Mucosa of descending colon (tissue), 3 donors: Measurements from ENCODE around the gene RAB12. TPM values are rescaled to one million over a fixed set of nuclear protein-coding genes. Genes with fewer than 3 reads are reported as not detected.

Source experiments
- ATAC-seq: fragments of 200-7000 bp; cut with Tn5 transposase; one replicate; pipeline ENCODE4 v1.9.1; 2020; ENCODE audit warnings: mild to moderate bottlenecking, moderate library complexity
- DNase-seq, 3 donors: peaks; one replicate each; pipeline ENCODE4 v3.0.0-alpha.2; 2020
- H3K36me3 ChIP-seq: fragments of 200-600 bp; one replicate; pipeline ENCODE4 v1.8.0; 2021; ENCODE audit warnings: low read depth, mild to moderate bottlenecking
- H3K4me1 ChIP-seq: fragments of 200-600 bp; one replicate; pipeline ENCODE4 v1.8.0; 2021; ENCODE audit warnings: low read depth, mild to moderate bottlenecking
- H3K4me3 ChIP-seq: fragments of 200-600 bp; one replicate; pipeline ENCODE4 v1.8.0; 2021; ENCODE audit warnings: mild to moderate bottlenecking
- H3K9me3 ChIP-seq: fragments of 200-600 bp; one replicate; pipeline ENCODE4 v1.8.0; 2021; ENCODE audit warnings: mild to moderate bottlenecking
- intact Hi-C, 2 donors: fragments of 100-400 bp; cut with DNase I in 1 of 2; cut with micrococcal nuclease in 1 of 2; formaldehyde crosslinking; loops; one replicate each; pipeline versions ENCODE4 v1.11.0 to v1.11.1; 2022; cut with DNase I, micrococcal nuclease
- total RNA-seq, 3 donors: library from RNA; stranded (reverse); fragmentation: NEBNext Ultra II Directional in 2 of 3; extraction: Animal tissue kit (Norgen Biotek cat#: 25700) in 2 of 3; gene quantifications; one replicate each; pipeline versions ENCODE4 v1.2.1 to v1.2.4, GENCODE V29; 2021 to 2023
- TF ChIP-seq, protein P1 (sequence below): fragments of 200-600 bp; IDR thresholded peaks from one replicate; pipeline ENCODE4 v1.8.0; 2022; ENCODE audit warnings: antibody characterized with exemption, mild to moderate bottlenecking
- donor health status: DM: no; HTN: no; CAD: no; lungs with moderate emphysema.
- donor health status: DM: no; HTN: no; CAD: no.
- donor health status: DM: no; HTN: yes; CAD: no.

Gene RAB12
- total RNA-seq, 3 donors from 2014 or later, result 14.2 to 48.2 (median 20.2) TPM

DNA sequence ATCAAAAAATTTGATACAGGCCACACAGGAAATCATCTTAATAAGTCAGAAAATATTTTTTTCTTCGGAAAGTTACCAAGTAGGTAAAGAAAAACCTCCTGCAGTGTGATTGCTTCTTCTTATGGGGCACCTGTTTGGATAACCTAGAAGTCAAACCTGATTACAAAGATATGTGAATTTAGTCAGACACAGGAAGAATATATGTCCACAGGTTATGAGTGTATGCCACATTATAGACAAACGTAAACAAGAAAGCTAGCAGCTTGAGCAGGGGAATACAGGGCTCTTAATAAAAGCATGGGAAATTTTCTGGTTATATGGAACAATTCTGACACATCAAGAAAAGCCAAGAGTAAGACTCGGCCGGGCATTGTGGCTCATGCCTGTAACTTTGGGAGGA is 60.3 kb downstream of the RAB12 start:
- Histone ChIP-seq H3K9me3 (no peaks in the 10 kb centered on the region), H3K4me3 (no peak overlapping the region), H3K36me3 (no peaks in the 10 kb centered on the region), H3K4me1 (no peaks in the 10 kb centered on the region)
- DNase-seq, result no peak
- intact Hi-C loops, result no loop called here
- TF ChIP-seq, protein P1, sequence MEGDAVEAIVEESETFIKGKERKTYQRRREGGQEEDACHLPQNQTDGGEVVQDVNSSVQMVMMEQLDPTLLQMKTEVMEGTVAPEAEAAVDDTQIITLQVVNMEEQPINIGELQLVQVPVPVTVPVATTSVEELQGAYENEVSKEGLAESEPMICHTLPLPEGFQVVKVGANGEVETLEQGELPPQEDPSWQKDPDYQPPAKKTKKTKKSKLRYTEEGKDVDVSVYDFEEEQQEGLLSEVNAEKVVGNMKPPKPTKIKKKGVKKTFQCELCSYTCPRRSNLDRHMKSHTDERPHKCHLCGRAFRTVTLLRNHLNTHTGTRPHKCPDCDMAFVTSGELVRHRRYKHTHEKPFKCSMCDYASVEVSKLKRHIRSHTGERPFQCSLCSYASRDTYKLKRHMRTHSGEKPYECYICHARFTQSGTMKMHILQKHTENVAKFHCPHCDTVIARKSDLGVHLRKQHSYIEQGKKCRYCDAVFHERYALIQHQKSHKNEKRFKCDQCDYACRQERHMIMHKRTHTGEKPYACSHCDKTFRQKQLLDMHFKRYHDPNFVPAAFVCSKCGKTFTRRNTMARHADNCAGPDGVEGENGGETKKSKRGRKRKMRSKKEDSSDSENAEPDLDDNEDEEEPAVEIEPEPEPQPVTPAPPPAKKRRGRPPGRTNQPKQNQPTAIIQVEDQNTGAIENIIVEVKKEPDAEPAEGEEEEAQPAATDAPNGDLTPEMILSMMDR, result no peak
- ATAC-seq, result no peak

DNA sequence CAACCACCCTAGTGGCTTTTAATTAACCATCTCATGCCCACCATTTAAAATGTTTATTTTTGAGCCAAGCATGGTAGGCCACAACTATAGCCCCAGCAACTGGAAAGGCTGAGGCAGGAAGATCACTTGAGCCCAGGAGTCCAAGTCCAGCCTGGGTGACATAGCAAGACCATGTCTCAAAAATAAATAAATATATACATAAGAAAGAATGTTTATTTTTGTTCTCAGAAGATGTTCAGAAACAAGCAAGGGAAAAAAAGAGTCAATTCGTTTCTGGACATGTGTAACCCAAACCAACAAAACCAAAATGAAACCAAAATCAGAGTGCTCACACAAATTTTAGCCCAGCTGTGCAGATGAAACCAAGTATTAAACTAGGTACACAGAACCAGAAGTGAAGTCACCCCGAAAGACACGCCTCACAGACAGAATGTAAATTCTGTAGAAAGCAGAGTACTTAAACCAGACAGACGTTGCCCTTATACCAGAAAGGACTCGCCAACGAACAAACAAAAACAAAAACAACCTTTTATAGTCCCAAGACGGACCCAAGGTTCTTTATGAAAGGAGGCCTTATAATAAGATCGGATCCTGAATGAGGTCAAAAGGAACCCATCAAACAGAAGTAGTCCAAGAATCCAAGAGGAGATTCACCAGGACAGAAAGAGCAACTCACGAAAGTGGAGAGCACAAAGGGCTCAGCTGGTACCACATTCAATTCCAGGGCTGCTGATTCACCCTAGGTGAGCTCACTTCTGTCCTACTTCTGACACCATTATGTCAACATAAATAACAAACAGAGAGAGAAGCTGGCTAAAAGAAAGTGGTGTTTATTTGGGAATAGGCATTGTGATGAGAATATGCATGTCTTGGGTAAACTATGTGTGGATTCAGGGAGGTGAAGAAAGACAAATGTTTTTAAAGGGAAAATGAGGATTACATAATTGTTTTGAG is 64.3 kb downstream of the RAB12 start:
- no peaks in the 10 kb centered on the region for H3K4me1 ChIP-seq
- intact Hi-C loops, result no loop called here
- no peaks in the 10 kb centered on the region for H3K9me3 ChIP-seq
- DNase-seq (peak in 1 of 3 donors; percentile 6), ATAC-seq (no peak)
- no peak overlapping the region for H3K4me3 ChIP-seq
- no peaks in the 10 kb centered on the region for H3K36me3 ChIP-seq
- TF ChIP-seq, protein P1, result no peak

DNA sequence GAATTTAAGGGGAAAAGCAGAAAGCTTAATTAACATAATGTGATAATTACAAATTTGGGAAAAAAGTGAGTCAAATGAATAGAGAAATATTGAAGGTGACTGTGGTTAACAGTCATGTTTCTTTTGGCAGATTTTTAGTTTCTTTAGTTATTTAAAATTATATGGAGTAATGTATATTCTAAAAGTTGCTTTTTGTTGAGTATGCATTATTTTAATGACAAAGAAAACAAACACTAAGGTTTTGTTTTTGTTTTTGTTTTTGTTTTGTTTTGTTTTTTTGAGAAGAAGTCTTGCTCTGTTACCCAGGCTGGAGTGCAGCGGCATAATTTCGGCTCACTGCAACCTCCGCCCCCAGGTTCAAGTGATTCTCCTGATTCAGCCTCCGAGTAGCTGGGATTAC is 65.8 kb downstream of the RAB12 start:
- ATAC-seq, result no peak
- no peaks in the 10 kb centered on the region for H3K9me3 ChIP-seq
- TF ChIP-seq, protein P1, result no peak
- no peak for DNase-seq
- H3K36me3 ChIP-seq, result no peaks in the 10 kb centered on the region
- no peaks in the 10 kb centered on the region for H3K4me1 ChIP-seq
- H3K4me3 ChIP-seq, result no peak overlapping the region
- intact Hi-C loops, result no loop called here

DNA sequence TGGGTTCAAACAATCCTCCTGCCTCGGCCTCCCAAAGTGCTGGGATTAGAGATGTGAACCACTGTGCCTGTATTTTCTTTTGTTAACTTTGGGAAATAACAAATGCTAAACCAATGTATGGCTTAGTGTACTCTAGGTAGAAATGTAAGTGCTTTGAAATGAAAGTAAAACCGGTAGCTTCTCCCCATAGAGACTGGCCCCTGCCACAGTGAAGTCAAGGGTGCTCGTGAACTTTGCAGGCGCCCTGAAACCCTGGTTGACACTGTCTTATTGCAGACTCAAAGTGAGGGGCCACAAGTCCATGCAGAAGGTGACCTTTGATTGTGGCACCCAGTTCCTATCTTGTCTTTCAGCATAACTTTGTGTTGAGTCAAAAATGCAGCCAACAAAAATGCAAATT is 72.0 kb downstream of the RAB12 start:
- intact Hi-C loops, result no loop called here
- DNase-seq, result no peak
- Histone ChIP-seq H3K36me3 (no peaks in the 10 kb centered on the region), H3K4me3 (no peak overlapping the region), H3K4me1 (no peaks in the 10 kb centered on the region), H3K9me3 (no peaks in the 10 kb centered on the region)
- TF ChIP-seq, protein P1, result no peak
- ATAC-seq, result no peak

DNA sequence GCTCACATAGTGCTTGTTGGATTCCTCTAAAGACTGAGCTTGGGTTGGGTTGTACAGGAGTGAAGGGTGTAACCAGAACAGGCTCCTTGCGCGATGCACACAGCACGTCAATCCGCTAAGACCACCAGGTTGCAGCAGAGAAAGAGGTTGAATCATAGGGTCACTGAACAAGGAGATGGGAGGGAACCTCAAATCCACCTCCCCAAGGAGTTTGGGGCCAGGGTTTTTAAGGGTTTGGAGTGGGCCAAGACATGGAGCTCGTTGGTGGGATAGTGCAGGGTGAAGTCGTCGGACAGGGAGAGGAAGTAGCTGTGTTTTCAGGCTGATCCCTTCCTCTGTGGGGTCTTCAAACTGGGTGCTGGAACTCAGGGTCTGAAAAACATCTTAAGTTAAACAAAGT is 75.3 kb downstream of the RAB12 start:
- TF ChIP-seq, protein P1, result no peak
- Histone ChIP-seq H3K9me3 (no peaks in the 10 kb centered on the region), H3K4me1 (no peaks in the 10 kb centered on the region), H3K4me3 (no peak overlapping the region), H3K36me3 (no peaks in the 10 kb centered on the region)
- intact Hi-C loops, result no loop called here
- DNase-seq (no peak), ATAC-seq (no peak)
